PFSK-1 (cell line): ENCODE data around the gene LGALS8.

ENCODE experiments used
- SIN3A ChIP-seq: IDR thresholded peaks from 2 replicates; pipeline ENCODE4 v1.6.1; 2012; ENCODE audit warnings: mild to moderate bottlenecking, low read length, moderate library complexity, borderline replicate concordance; ENCODE audit not compliant: insufficient read depth
- TAF1 ChIP-seq: IDR thresholded peaks from 2 replicates; pipeline ENCODE4 v1.6.1; 2012; ENCODE audit warnings: low read length, control low read depth, borderline replicate concordance; ENCODE audit not compliant: insufficient read depth
- TF ChIP-seq, protein P1 (sequence below), 2 experiments: IDR thresholded peaks; 2 replicates each; pipeline versions ENCODE4 v1.6.1 to v1.8.0; 2011 to 2012; ENCODE audit warnings: low read depth in 2 of 2, low read length in 2 of 2, control low read depth in 1 of 2, inconsistent platforms in 1 of 2, mild to moderate bottlenecking in 1 of 2, moderate library complexity in 1 of 2; ENCODE audit not compliant: insufficient read depth in 1 of 2

- TF ChIP-seq TAF1 (no peak), SIN3A (no peak)
- TF ChIP-seq, protein P1, sequence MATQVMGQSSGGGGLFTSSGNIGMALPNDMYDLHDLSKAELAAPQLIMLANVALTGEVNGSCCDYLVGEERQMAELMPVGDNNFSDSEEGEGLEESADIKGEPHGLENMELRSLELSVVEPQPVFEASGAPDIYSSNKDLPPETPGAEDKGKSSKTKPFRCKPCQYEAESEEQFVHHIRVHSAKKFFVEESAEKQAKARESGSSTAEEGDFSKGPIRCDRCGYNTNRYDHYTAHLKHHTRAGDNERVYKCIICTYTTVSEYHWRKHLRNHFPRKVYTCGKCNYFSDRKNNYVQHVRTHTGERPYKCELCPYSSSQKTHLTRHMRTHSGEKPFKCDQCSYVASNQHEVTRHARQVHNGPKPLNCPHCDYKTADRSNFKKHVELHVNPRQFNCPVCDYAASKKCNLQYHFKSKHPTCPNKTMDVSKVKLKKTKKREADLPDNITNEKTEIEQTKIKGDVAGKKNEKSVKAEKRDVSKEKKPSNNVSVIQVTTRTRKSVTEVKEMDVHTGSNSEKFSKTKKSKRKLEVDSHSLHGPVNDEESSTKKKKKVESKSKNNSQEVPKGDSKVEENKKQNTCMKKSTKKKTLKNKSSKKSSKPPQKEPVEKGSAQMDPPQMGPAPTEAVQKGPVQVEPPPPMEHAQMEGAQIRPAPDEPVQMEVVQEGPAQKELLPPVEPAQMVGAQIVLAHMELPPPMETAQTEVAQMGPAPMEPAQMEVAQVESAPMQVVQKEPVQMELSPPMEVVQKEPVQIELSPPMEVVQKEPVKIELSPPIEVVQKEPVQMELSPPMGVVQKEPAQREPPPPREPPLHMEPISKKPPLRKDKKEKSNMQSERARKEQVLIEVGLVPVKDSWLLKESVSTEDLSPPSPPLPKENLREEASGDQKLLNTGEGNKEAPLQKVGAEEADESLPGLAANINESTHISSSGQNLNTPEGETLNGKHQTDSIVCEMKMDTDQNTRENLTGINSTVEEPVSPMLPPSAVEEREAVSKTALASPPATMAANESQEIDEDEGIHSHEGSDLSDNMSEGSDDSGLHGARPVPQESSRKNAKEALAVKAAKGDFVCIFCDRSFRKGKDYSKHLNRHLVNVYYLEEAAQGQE (IDR thresholded peaks at IDR 0.05; ENCODE audit: insufficient read depth in 1 of 2, low read depth in 2 of 2, low read length in 2 of 2): no peak
Measured at GRCh38 chr1:236502579-236502971, 21.2 kb upstream of the LGALS8 start.
